NOMO-1 treated with dmso at 0.1 percent for 144 hours (cell line): Measurements from ENCODE around the gene NR6A1.

Source experiments
- DNase-seq: peaks from one replicate; lab custom pipeline; 2025; ENCODE audit not compliant: unreplicated experiment; lab: John Stamatoyannopoulos, UW

NR6A1 gene

GRCh38 chr9:124506931-124507879 lies 263.9 kb downstream of the NR6A1 start, which contains the start of gene NR5A1:
Gene NR5A1 (minus strand): TSS chr9:124507399. CDS start chr9:124503395, 4,004 bp downstream.
- no peak for DNase-seq

DNA sequence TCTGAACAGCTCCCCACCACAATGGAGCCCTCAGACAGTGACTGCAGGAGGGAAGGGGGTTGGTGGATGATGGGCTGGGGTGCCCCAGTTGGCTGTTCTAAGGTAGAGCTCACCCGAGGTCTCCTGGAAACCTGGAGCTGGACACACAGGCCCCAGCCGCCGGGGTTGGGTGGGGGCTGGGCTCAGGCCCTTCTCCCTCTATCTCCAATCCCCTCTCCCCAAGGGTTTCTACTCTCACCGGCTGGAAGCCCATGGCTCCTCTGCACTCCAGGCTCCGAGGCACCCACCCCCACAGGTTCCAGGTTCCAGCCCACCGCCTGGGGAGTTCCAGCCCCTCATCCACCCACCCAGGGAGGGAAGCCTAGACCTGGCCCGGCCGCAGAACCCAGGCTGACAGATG lies 264.7 kb downstream of the NR6A1 start:
- DNase-seq = no peak

DNA sequence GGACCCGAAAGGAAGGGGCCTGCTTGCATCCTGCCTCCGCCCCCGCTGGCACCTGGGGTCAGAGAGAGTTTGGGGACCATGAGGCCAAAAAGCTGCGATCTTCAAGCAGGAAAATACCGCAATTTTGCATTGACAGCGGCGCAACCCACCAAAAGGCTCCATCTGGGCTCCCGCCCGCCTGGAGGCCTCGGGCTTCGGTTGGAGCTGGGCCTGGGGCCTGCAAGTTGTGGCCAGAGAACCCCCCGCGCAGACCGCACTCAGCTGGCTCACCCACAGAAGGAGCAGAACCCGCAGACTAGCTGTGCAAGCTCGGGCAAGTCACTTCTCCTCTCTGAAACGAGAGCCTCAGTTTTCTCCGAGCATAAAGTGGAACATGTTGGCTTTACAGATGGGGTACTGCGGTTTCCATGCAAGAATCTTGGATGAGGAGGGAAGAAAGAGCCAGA lies 265.2 kb downstream of the NR6A1 start:
- DNase-seq = no peak

GRCh38 chr9:124505006-124505900 lies 265.9 kb downstream of the NR6A1 start:
- DNase-seq = no peak

DNA sequence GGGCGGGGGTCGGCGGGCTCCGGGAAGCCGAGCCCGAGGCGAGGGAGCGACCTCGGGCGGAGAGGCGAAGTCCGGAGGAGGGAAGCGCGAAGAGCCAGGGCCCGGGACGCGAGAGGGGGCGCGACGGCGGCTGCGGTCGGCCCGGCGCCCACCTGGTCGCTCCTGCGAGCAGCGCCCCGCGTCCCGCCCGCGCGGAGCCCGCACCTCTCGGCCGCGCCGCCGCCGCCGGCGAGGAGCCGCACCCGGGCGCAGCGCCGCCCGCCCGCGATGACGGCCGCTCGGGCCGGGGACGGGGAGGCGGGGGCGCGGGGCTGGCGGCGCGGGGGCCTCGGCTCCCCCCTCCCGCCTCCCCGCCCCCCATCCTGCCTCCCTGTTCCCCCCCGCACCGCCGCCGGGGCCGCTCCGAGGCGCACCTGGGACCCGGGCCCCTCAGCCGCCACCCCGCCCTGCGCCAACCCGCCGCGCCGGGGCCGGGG lies 266.5 kb downstream of the NR6A1 start:
- DNase-seq = no peak

GRCh38 chr9:124503713-124504529 lies 267.2 kb downstream of the NR6A1 start:
- DNase-seq = no peak

GRCh38 chr9:124502711-124503702 lies 268.1 kb downstream of the NR6A1 start:
- DNase-seq = no peak

GRCh38 chr9:124501771-124502320 lies 269.3 kb downstream of the NR6A1 start:
- no peak for DNase-seq

GRCh38 chr9:124500796-124501611 lies 270.1 kb downstream of the NR6A1 start:
- no peak for DNase-seq

DNA sequence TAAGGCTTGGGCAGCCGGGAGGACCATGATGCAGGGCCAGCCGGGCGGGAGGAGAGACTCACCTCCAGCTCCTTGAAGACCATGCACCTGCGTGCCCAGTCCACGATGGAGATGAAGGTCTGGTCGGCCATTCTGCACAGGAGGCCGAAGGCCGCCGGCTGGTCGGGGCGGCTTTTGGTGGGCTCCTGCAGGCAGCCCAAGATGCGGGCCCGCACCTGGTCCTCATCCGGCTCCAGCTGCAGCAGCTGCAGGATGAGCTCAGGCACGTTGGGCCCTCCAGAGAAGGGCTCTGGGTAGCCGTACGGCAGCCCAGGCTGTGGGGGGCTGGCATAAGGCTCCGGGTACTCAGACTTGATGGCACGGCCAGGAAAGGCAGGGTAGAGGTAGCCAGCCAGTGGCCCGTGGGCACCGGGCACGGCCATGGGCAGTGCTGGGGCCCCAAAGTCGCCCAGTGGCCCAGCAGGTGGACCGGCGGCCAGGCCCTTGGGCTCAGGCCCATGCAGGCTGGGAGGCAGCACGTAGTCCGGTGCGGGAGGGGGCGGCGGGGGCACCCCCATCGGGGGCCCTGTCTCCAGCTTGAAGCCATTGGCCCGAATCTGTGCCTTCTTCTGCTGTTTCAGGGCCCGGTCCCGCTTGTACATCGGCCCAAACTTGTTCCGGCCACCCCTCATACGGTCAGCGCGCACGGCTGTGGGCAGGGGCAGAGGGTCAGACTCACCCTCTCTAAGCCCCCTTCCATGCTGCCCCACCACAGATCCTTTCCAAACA lies 270.9 kb downstream of the NR6A1 start:
- DNase-seq = no peak

GRCh38 chr9:124499216-124499615 lies 271.9 kb downstream of the NR6A1 start:
- DNase-seq = no peak

GRCh38 chr9:124498499-124499146 lies 272.5 kb downstream of the NR6A1 start:
- no peak for DNase-seq

DNA sequence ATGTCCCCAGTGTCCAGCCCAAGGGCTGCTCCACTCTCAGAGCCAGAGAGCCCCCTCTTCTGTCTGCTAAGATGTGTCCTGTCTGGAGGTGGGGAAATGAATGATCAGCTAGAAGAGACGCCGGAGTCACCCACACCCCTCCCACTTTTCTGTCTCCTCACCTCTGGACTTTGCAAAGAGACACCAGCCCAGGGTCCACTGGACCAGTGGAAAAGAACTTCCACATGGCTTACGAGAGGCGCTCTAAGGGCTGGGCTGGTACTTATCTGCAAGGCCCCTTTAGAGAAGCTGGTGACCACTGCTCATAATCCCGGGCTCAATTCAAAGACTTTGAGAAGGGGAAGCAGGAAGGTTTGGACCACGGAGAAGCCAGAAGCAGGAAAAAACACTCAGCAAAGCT lies 273.1 kb downstream of the NR6A1 start:
- no peak for DNase-seq

DNA sequence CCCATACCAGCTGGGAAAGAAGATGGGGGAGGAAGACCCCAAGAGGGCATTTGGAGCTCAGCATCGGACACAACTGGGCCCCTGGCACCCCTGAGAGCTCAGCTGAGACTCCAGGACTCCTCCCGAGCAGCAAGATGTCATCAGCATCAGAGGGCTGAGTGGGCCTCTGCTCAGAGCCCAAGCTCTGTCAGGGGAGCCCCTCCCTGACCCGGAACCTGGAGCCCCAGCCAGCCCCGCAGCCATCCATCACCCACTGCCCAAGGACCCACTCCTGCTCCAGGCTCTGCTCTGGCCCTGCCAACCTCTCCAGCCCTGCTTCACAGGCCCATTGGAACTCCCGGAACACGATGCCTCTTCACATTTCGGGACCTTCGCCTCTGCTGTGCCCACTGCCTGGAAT lies 273.7 kb downstream of the NR6A1 start:
- DNase-seq = no peak

- no peak for DNase-seq
These were observed 274.6 kb downstream of the NR6A1 start for GRCh38 chr9:124496463-124496862.

GRCh38 chr9:124496075-124496449 lies 275.0 kb downstream of the NR6A1 start:
- no peak for DNase-seq
